ENCODE data around the gene SEPSECS.
"Not testable (repeated sequence)": the region's sequence is repeated elsewhere in the genome, so short reads cannot be mapped to it uniquely, and the experiment has no call there.

Gene SEPSECS

DNA sequence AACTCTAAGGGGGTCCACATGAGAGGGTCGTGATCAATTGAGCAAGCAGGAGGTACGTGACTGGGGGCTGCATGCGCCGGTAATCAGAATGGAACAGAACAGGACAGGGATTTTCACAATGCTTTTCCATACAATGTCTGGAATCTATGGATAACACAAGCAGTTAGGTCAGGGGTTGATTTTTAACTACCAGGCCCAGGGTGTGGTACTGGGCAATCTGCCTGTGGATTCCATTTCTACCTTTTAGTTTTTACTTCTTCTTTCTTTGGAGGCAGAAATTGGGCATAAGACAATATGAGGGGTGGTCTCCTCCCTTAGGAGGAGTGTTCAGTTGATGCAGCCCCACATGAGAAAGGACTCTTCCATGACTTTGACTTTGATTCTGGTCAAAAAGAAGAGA, 76.8 kb downstream of the SEPSECS start:
- H3K4me1 ChIP-seq (ENCODE audit: control insufficient read depth, insufficient read depth, low read length); H3K4me3 ChIP-seq (ENCODE audit: low read length); H3K9me3 ChIP-seq (ENCODE audit: control insufficient read depth, insufficient read depth, low read length); H3K36me3 ChIP-seq (ENCODE audit: control insufficient read depth, insufficient read depth, low read length); H3K27ac ChIP-seq (ENCODE audit: low read length); DNase-seq (ENCODE audit: low read depth, low spot score); H3K27me3 ChIP-seq (ENCODE audit: control insufficient read depth, insufficient read depth, low read length): not testable (repeated sequence)
- WGBS (ENCODE audit: insufficient coverage, insufficient read length) = no CpG with 5 or more reads among the region's 4 CpGs

DNA sequence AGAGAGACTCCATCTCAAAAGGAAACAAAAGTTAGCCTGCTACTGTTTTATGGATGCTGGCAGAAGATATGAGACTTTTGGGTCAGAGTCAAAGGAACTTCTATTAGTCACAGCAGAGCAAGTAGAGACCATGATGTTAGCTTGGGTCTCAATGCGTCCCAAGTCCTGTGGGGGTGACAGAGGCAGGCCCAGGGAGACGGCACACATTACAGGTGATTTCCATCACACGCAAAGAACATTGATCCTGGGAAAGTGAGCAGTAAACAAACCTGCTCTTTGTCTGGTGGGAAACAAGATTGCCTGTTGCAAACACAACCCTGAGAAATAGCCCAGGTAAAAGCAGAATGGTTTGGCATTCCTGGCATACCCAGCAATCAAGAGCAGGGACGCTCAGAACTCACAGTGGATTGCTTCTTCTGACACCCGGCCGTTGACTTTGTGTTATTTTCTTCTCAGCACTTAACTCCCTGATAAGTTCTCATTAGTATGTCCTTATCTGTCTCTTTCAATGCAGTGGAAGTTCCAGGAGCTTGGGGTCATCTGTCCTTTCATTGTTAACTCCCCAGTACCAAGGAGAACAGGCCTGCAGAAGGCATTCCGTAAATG, 78.3 kb downstream of the SEPSECS start:
- H3K27ac ChIP-seq (ENCODE audit: low read length) = no peak overlapping the region
- no peaks in the 10 kb centered on the region for H3K4me1 ChIP-seq (ENCODE audit: control insufficient read depth, insufficient read depth, low read length)
- no peak for DNase-seq (ENCODE audit: low read depth, low spot score)
- H3K27me3 ChIP-seq (ENCODE audit: control insufficient read depth, insufficient read depth, low read length) = no peaks in the 10 kb centered on the region
- H3K4me3 ChIP-seq (ENCODE audit: low read length) = no peak overlapping the region
- no peaks in the 10 kb centered on the region for H3K9me3 ChIP-seq (ENCODE audit: control insufficient read depth, insufficient read depth, low read length)
- no peaks in the 10 kb centered on the region for H3K36me3 ChIP-seq (ENCODE audit: control insufficient read depth, insufficient read depth, low read length)
- WGBS (ENCODE audit: insufficient coverage, insufficient read length) = no CpG with 5 or more reads among the region's 7 CpGs

DNA sequence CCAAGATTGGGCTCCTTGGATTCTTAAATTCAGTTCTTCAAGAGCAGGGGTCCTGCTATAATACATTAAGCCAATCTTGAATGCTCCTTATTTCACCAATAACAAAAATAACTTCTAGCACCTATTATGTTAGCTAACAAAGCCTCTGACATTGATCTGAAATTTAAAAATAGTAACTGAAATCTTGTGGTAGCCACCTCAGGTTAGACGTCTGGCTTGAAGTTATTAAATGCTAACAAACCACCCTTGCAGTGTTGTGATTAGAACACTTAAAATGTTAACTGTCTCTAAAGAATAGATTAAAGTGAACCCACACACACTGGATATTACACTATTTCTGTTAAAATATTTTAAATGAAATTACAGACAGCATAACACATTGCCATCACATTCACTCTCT, 79.7 kb downstream of the SEPSECS start:
- Histone ChIP-seq H3K4me3 (ENCODE audit: low read length) (no peak overlapping the region), H3K9me3 (ENCODE audit: control insufficient read depth, insufficient read depth, low read length) (no peaks in the 10 kb centered on the region), H3K4me1 (ENCODE audit: control insufficient read depth, insufficient read depth, low read length) (no peaks in the 10 kb centered on the region), H3K27me3 (ENCODE audit: control insufficient read depth, insufficient read depth, low read length) (no peaks in the 10 kb centered on the region), H3K36me3 (ENCODE audit: control insufficient read depth, insufficient read depth, low read length) (no peaks in the 10 kb centered on the region), H3K27ac (ENCODE audit: low read length) (no peak overlapping the region)
- no CpG with 5 or more reads among the region's 1 CpG for WGBS (ENCODE audit: insufficient coverage, insufficient read length)
- DNase-seq (ENCODE audit: low read depth, low spot score) = no peak

DNA sequence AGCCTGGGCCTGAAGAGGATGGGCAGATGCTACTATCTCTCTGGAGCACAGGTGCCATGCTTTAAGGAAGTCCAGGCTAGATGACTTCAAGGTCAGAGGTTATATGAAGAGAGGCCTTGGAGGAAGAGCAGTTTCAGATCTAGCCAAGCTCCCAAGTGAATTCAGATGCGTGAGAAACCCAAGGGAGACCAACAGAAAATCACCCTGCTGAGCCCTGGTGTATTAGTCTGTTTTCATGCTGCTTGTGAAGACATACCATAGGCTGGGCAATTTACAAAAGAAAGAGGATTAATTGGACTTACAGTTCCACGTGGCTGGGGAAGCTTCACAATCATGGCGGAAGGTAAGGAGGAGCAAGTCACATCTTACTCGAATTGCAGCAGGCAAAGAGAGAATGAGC, 81.7 kb downstream of the SEPSECS start:
- Histone ChIP-seq H3K4me1 (ENCODE audit: control insufficient read depth, insufficient read depth, low read length) (no peaks in the 10 kb centered on the region), H3K4me3 (ENCODE audit: low read length) (no peak overlapping the region), H3K36me3 (ENCODE audit: control insufficient read depth, insufficient read depth, low read length) (no peaks in the 10 kb centered on the region), H3K27ac (ENCODE audit: low read length) (no peak overlapping the region), H3K27me3 (ENCODE audit: control insufficient read depth, insufficient read depth, low read length) (no peaks in the 10 kb centered on the region), H3K9me3 (ENCODE audit: control insufficient read depth, insufficient read depth, low read length) (no peaks in the 10 kb centered on the region)
- no CpG with 5 or more reads among the region's 4 CpGs for WGBS (ENCODE audit: insufficient coverage, insufficient read length)
- no peak for DNase-seq (ENCODE audit: low read depth, low spot score)

DNA sequence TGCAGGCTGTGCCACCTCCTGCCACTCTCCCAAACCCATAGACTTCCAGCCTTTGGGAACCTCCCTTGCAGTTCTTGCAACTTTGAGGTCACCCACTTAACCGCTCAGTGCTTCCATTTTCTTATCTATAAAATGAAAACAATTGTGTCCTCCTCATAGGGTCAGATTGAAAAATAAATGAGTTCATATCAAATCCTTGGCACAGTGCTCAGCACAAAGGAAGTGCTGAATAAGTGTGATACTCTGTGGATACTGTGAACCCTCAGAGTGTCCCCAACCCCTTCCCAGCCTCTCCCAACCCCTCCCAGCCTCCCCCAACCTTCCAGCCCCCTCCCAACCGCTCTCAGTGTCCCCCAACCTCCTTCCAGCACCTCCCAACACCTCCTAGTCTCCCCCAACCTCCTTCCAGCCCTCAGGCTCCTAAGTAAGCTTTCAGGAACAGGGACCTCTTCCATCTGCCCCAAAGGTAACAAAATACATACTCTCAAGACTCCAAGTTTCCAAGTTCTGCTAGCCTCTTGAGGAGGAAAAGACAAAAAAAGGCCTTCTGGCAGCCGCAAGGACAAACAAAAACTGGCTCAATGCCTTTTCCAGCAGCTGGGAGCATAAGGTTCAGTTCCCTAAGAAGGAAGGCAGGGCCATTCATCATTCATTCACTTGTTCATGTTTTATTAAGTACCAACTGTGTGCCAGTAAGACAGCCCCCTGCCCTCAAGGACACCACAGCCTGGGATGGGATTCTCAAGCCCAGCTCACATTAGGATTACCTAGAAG, 83.4 kb downstream of the SEPSECS start:
- WGBS (ENCODE audit: insufficient coverage, insufficient read length) = no CpG with 5 or more reads among the region's 3 CpGs
- no peaks in the 10 kb centered on the region for H3K36me3 ChIP-seq (ENCODE audit: control insufficient read depth, insufficient read depth, low read length)
- DNase-seq (ENCODE audit: low read depth, low spot score) = no peak
- H3K27ac ChIP-seq (ENCODE audit: low read length) = no peak overlapping the region
- H3K9me3 ChIP-seq (ENCODE audit: control insufficient read depth, insufficient read depth, low read length) = no peaks in the 10 kb centered on the region
- H3K4me3 ChIP-seq (ENCODE audit: low read length) = no peak overlapping the region
- H3K27me3 ChIP-seq (ENCODE audit: control insufficient read depth, insufficient read depth, low read length) = no peaks in the 10 kb centered on the region
- no peaks in the 10 kb centered on the region for H3K4me1 ChIP-seq (ENCODE audit: control insufficient read depth, insufficient read depth, low read length)

- H3K27ac ChIP-seq (ENCODE audit: low read length) = no peak overlapping the region
- H3K9me3 ChIP-seq (ENCODE audit: control insufficient read depth, insufficient read depth, low read length) = no peaks in the 10 kb centered on the region
- H3K4me1 ChIP-seq (ENCODE audit: control insufficient read depth, insufficient read depth, low read length) = no peaks in the 10 kb centered on the region
- no peaks in the 10 kb centered on the region for H3K27me3 ChIP-seq (ENCODE audit: control insufficient read depth, insufficient read depth, low read length)
- H3K4me3 ChIP-seq (ENCODE audit: low read length) = no peak overlapping the region
- DNase-seq (ENCODE audit: low read depth, low spot score) = no peak
- no CpG with 5 or more reads among the region's 4 CpGs for whole genome bisulfite sequencing (ENCODE audit: insufficient coverage, insufficient read length)
- H3K36me3 ChIP-seq (ENCODE audit: control insufficient read depth, insufficient read depth, low read length) = no peaks in the 10 kb centered on the region
Measured at GRCh38 chr4:25075851-25076250, 84.4 kb downstream of the SEPSECS start.

DNA sequence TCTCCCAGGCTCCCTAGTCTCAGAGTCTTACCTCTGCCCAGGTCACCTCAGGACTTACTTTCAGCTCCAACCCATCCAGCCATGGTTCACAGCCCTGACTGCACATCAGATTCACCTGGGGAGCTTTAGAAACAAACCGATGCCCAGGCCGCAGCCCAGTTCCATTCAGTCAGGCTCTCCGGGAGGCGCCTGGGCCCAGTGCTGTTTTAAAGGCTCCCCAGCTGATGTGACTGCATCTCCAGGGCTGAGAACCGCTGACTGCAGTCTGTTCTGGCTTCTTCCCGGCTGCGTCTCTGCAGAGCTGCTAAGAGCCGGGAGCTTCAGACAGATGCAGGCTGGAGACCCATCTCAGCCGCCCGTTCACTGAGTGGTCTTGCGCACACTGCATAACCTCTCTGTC, 85.1 kb downstream of the SEPSECS start:
- no peak for DNase-seq (ENCODE audit: low read depth, low spot score)
- H3K36me3 ChIP-seq (ENCODE audit: control insufficient read depth, insufficient read depth, low read length) = no peaks in the 10 kb centered on the region
- no peaks in the 10 kb centered on the region for H3K27me3 ChIP-seq (ENCODE audit: control insufficient read depth, insufficient read depth, low read length)
- H3K9me3 ChIP-seq (ENCODE audit: control insufficient read depth, insufficient read depth, low read length) = no peaks in the 10 kb centered on the region
- peaks cover 2% of the 10 kb centered on the region; the same call in 1 of the 2 replicates for H3K4me1 ChIP-seq (ENCODE audit: control insufficient read depth, insufficient read depth, low read length)
- no peak overlapping the region for H3K27ac ChIP-seq (ENCODE audit: low read length)
- WGBS (ENCODE audit: insufficient coverage, insufficient read length) = no CpG with 5 or more reads among the region's 11 CpGs
- H3K4me3 ChIP-seq (ENCODE audit: low read length) = no peak overlapping the region

DNA sequence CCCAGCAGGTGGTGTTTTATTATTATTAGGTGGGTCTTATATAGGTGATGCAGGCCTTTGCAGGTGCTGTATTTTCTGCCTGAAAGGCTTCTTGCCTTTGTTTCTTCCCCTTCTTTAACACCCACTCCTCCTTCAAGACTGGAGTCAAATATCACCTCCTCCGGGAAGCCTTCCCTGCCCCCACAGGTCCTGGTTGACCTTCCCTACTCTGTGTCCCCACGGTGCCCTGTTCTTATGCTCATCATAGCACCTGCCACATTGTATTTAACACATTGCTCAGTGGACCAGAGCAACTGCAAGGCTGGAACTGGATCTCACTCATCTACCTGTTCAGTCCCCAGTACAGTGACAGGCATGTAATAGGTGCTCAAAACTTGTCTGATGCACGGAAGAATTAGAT, 89.7 kb downstream of the SEPSECS start:
- no peak for DNase-seq (ENCODE audit: low read depth, low spot score)
- no peak overlapping the region for H3K27ac ChIP-seq (ENCODE audit: low read length)
- H3K4me1 ChIP-seq (ENCODE audit: control insufficient read depth, insufficient read depth, low read length) = peaks cover 3% of the 10 kb centered on the region; the same call in 1 of the 2 replicates
- no peaks in the 10 kb centered on the region for H3K9me3 ChIP-seq (ENCODE audit: control insufficient read depth, insufficient read depth, low read length)
- no CpG with 5 or more reads among the region's 3 CpGs for WGBS (ENCODE audit: insufficient coverage, insufficient read length)
- no peak overlapping the region for H3K4me3 ChIP-seq (ENCODE audit: low read length)
- no peaks in the 10 kb centered on the region for H3K27me3 ChIP-seq (ENCODE audit: control insufficient read depth, insufficient read depth, low read length)
- H3K36me3 ChIP-seq (ENCODE audit: control insufficient read depth, insufficient read depth, low read length) = no peaks in the 10 kb centered on the region

Measured in iPS DF 6.9 (cell line).